Duodenal mucosa (tissue), 2 donors: Measurements from ENCODE around the gene CTR9.

Experiments used
- H3K27ac ChIP-seq: one replicate; pipeline ENCODE4 v1.7.0; 2013; ENCODE audit warnings: low read depth, low read length
- H3K27me3 ChIP-seq, 2 donors: one replicate each; pipeline ENCODE4 v1.7.0; 2013; ENCODE audit warnings: low read length in 2 of 2, control low read depth in 1 of 2; ENCODE audit not compliant: insufficient read depth in 2 of 2, control insufficient read depth in 1 of 2
- H3K36me3 ChIP-seq, 2 donors: one replicate each; pipeline ENCODE4 v1.7.0; 2013; ENCODE audit warnings: low read length in 2 of 2, control low read depth in 1 of 2; ENCODE audit not compliant: insufficient read depth in 2 of 2, control insufficient read depth in 1 of 2
- H3K4me1 ChIP-seq, 2 donors: one replicate each; pipeline ENCODE4 v1.7.0; 2013; ENCODE audit warnings: low read length in 2 of 2, control low read depth in 1 of 2; ENCODE audit not compliant: insufficient read depth in 2 of 2, control insufficient read depth in 1 of 2
- H3K4me3 ChIP-seq, 2 donors: one replicate each; pipeline ENCODE4 v1.7.0; 2013; ENCODE audit warnings: low read length in 2 of 2, low read depth in 1 of 2
- H3K9ac ChIP-seq, 2 donors: one replicate each; pipeline ENCODE4 v1.7.0; 2013; ENCODE audit warnings: low read length in 2 of 2, low read depth in 1 of 2
- H3K9me3 ChIP-seq, 2 donors: one replicate each; pipeline ENCODE4 v1.7.0; 2013; ENCODE audit warnings: low read length in 2 of 2, control low read depth in 1 of 2; ENCODE audit not compliant: control insufficient read depth in 1 of 2

Gene CTR9

DNA sequence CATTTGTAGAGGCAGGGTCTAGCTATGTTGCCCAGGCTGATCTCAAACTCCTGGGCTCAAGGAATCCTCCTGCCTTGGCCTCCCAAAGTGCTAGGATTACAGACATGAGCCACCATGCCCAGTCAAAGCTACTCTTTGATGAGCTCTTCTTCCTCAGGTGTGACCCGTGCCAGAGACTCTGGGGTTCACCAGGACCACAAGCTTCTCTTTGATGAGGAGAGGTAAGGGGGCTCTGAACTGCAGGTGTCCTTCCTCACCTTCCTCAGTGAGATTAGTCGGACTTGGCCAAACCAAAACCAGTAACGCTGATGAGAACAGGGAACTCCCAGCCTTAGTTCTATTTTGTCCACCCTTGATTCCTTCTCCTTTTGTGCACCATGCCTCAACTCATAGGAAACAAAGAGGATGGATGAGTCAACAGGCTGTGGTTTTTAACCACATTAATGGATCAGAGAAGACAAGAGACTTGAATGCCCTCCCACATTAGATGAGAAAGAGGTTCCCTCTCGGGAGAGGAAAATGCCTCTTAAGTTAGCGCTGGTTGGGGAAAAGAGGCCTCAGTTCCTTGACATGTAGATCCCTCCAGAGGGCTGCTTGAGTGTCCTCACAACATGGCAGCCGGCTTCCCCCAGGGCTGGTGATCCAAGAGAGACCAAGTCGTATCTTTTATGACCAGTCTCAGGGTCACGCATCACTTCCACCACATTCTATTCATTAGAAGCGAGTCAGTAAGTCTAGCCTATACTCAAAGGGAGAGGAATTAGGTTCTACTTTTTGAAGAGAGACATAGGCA is 25.7 kb upstream of the CTR9 start:
- Histone ChIP-seq H3K4me3 (no peak overlapping the region), H3K9me3 (no peaks in the 10 kb centered on the region), H3K9ac (no peak overlapping the region), H3K36me3 (no peaks in the 10 kb centered on the region), H3K4me1 (no peaks in the 10 kb centered on the region), H3K27ac (no peak overlapping the region), H3K27me3 (no peaks in the 10 kb centered on the region)

DNA sequence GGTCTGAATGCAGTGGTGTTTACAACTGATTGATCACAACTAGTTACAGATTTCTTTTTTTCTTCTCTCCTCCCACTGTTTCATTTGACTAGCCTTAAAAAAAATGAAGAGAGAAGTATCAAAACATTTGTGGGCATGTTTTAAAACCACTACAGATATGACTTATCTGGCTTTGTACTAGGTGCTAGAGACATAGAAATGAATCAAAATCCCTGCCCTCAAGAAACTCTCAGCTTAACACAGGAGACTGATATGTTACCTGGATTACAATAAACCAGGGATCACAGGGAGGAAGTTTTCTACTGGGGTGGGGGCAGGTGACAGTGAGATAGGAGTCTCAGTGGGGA is 25.2 kb upstream of the CTR9 start:
- H3K27ac ChIP-seq = no peak overlapping the region
- H3K9me3 ChIP-seq = no peaks in the 10 kb centered on the region
- no peak overlapping the region for H3K4me3 ChIP-seq
- no peaks in the 10 kb centered on the region for H3K4me1 ChIP-seq
- no peaks in the 10 kb centered on the region for H3K36me3 ChIP-seq
- H3K27me3 ChIP-seq = no peaks in the 10 kb centered on the region
- H3K9ac ChIP-seq = no peak overlapping the region

DNA sequence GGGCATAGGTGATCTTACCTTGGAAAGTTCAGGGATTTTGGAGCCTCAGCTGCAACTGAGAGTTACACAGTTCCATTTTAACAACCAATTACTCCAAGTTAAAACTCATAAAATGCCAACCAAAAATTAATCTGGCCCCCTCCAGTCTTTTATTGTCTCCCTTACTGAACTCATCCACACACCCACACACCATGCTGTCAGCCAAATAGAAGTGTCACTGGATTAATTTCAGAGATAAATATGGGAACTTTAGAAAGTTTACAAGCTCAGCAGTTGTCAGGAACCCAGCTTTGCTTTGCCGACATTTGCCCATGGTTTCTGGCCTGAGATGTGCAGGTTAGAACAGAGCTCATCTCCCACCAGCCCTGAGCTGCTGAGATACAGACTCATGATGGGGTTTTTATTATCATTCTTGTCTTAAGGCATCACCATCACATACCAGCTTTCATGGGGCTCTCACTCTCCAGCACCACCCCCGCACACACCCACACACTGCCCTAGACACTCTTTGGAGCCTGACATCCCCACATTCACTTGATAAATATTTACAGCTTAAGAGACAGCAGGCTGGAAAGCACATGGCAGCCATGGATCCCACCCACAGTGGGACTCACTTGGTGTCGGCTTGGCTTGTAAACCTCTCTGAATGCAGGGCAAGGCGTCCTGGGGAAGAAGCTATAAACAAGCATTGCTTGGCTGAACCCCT is 23.7 kb upstream of the CTR9 start:
- no peak overlapping the region for H3K9ac ChIP-seq
- H3K4me3 ChIP-seq = no peak overlapping the region
- no peaks in the 10 kb centered on the region for H3K36me3 ChIP-seq
- no peak overlapping the region for H3K27ac ChIP-seq
- H3K4me1 ChIP-seq = no peaks in the 10 kb centered on the region
- H3K9me3 ChIP-seq = peaks cover 0 to 7% of the 10 kb centered on the region in 2 donors
- H3K27me3 ChIP-seq = no peaks in the 10 kb centered on the region

DNA sequence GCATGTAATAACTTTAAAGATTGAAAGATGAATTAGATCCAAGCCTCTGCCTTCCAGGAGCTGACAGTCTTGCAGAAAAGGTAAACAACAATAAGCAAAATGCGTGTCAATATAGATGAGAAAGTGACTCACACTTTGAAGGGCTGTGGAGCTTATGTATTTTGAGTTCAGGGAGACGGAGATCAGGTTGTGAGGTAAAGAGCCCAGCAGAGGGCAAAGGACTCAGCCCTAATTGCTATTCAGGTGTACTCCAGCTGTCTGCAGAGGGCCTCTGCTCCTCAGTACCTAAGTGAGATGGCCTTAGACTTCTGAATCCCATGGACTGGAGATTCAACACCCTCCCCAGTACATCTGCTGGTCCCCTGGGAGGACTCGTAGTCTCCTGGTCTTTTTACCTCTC is 22.9 kb upstream of the CTR9 start:
- Histone ChIP-seq H3K9me3 (peaks cover 0 to 7% of the 10 kb centered on the region in 2 donors), H3K9ac (no peak overlapping the region), H3K4me3 (no peak overlapping the region), H3K36me3 (no peaks in the 10 kb centered on the region), H3K27ac (no peak overlapping the region), H3K27me3 (no peaks in the 10 kb centered on the region), H3K4me1 (no peaks in the 10 kb centered on the region)

DNA sequence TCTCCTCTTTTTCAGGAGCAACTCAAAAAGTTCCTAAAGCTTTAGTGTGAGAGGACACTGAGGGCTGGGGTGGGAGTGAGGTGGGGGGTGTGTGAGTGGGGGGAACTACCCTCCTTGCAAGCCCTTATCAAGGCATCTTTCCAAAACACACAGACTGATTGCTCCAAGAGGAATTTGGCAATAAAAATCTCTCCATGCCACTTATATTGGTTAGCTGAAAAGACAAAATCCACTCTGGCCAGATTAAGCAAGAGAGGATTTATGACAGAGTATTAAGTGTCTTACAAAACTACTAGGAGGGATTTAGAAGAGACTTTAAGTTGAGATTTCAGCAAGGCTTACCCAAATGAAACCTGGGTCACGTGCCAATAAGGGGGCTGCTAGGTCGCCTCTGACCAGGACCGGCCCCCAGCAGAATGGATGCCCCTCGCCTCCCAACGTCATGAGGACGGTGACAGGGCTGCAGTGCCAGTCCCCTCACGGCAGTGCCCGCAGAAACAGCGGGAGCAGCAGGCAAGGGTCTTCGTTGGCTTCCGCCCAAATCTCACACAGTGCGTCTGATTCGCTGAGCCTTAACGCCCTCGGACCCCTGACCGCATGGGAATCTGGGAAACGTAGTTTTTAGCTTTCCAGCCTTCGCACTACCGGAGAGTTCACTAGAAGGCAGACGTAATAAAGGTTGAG is 22.1 kb upstream of the CTR9 start:
- Histone ChIP-seq H3K36me3 (no peaks in the 10 kb centered on the region), H3K27ac (no peak overlapping the region), H3K27me3 (no peaks in the 10 kb centered on the region), H3K9ac (no peak overlapping the region), H3K4me1 (no peaks in the 10 kb centered on the region), H3K9me3 (peaks cover 0 to 7% of the 10 kb centered on the region in 2 donors), H3K4me3 (no peak overlapping the region)

DNA sequence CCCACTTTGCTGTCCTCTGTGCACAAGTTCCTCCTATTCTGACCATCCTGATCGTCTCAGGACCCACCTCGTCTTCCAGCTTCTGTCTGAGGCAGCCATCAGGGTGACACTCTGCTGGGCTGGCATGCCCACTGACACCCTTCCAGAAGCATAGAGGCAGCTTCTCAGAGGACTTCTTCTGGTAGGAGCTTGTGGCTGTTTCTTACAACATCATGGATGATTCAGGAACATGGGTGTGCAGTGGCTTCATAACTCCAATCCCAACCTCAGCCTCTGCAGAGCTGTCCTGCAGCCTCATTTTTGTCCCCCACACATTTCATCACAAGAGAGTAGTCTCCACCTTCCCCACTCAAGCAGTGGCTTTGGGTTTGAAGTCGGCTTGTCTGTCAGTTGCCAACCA is 20.9 kb upstream of the CTR9 start:
- Histone ChIP-seq H3K36me3 (no peaks in the 10 kb centered on the region), H3K9ac (no peak overlapping the region), H3K27ac (no peak overlapping the region), H3K4me3 (no peak overlapping the region), H3K27me3 (no peaks in the 10 kb centered on the region), H3K4me1 (no peaks in the 10 kb centered on the region), H3K9me3 (peaks cover 0 to 7% of the 10 kb centered on the region in 2 donors)

DNA sequence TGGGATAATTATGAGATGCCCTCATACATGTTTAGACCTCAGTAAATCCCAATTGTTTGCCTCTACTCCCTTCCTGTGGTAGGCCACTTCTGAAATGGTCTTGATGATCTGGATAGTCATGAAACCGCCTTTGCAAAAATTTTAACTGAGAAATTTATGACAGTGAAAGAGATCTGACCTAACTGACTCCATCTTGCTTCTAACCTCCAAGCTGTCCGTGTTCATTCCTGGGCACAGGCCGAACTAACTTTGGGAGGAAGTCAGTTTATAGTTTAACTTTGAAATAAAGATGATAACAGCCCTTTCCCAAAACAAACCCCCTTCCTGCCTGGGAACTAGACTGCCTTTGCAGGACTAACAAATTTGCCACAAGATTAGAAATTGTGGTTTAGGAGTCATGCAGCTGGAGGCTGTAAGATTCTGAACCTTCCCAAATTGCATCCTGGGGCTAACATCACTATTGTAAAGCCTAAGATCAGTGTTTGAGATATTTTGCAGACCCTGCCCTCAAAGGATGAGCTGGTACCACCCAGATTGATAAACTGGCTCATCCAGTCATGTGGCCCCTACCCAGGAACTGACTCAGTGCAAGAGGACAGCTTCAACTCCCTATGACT is 19.9 kb upstream of the CTR9 start:
- H3K9me3 ChIP-seq = peaks cover 0 to 7% of the 10 kb centered on the region in 2 donors
- no peaks in the 10 kb centered on the region for H3K36me3 ChIP-seq
- H3K9ac ChIP-seq = no peak overlapping the region
- H3K27me3 ChIP-seq = no peaks in the 10 kb centered on the region
- no peak overlapping the region for H3K27ac ChIP-seq
- H3K4me1 ChIP-seq = peaks cover under 1 to 8% of the 10 kb centered on the region in 2 donors
- H3K4me3 ChIP-seq = no peak overlapping the region

DNA sequence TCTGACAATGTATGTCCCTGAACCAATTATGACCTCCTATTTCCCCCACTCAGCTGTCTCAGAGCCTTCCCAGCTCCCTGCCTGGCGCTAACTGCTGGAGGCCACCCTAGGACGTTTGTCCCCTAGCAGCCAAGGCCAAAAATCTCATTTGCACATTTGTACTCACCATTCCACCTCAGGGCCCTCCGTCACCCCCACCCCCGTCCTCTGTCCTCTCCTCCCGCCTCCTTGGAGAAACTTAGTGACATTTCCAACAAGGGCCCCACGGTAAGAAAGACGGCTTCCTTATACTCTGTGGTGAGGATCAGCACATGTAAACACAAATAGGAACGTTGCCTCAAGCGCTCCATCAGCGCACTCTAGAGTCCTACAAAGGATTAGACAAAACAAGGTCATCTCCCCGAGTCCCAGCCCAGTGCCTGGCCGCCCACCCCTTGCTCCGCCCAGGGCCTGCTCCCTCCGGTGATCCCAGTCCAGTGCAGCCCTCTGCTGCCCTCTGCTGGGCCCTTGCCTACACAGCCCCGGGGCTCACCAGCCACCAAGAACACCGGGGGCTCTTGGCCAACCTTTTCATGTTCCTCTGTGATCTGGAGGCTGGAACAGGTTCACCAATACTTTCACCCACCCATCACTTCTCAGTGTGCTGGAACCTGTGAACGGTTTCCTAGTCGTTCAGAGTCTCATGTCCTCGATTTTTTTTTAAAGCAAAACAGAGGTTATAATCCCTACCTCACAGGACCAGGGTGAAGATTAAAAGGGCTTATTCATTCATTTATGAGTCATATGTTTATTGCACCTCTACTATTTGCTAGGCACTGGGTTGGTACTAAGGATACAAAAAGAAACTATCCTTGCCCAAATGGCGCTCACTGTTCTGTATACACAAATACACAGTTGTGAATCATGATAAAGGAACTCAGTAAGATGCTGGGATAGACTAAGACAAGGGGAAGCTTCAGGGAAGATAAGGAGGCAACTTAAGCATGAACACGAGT is 15.3 kb upstream of the CTR9 start:
- Histone ChIP-seq H3K27ac (no peak overlapping the region), H3K4me1 (peaks cover 3 to 12% of the 10 kb centered on the region in 2 donors), H3K9me3 (peaks cover 0 to 7% of the 10 kb centered on the region in 2 donors), H3K27me3 (no peaks in the 10 kb centered on the region), H3K9ac (peak overlapping the region in 1 of 2 donors; percentile 51), H3K36me3 (no peaks in the 10 kb centered on the region), H3K4me3 (peak overlapping the region; percentile 28 to 40)

DNA sequence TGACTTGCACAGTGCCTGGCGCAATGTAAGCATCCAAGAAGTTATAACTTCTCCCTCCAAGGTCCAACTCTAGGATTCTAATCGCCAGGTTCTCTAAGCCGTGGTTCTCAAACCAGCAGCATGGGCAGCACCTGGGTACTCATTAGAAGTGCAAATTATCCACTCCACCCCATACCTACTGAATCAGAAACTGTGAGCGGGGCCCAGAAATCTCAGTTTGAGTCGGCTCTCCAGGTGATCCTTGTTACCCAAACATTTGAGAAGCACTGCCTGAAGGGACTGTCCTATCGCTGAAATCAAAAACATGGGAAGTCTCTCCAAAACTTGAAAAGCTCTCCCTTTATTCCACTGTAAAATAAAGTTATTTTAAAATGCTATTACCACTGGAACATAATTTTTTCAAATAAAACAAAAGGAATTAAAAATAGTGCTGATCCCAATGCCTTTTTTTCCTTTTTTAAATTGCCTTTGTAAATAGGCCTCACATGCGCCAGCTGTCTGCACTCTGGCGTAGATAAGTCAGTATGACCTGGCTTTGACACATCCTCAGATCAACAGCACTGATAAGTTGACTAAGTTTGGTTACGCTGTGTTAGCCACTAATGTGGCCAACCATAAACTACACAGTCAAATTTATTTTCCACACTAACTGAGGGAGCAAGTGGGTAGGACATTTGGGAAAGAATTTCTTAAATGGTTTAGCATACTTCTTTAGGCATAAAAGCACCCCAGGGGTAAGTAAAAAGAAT is 8.4 kb upstream of the CTR9 start:
- no peaks in the 10 kb centered on the region for H3K36me3 ChIP-seq
- no peaks in the 10 kb centered on the region for H3K9me3 ChIP-seq
- H3K27me3 ChIP-seq = no peaks in the 10 kb centered on the region
- no peak overlapping the region for H3K4me3 ChIP-seq
- no peak overlapping the region for H3K9ac ChIP-seq
- peaks cover 0 to 6% of the 10 kb centered on the region in 2 donors for H3K4me1 ChIP-seq
- no peak overlapping the region for H3K27ac ChIP-seq
